ENCODE data around the gene CCDC9B.

- TF ChIP-seq CTCF (IDR thresholded peaks at IDR 0.05), result no peak
- TF ChIP-seq CREB1 (CRISPR knock-in tag; IDR thresholded peaks at IDR 0.05), result no peak
- no peak for TF ChIP-seq SMAD3 (CRISPR knock-in tag; IDR thresholded peaks at IDR 0.05; ENCODE audit: borderline replicate concordance)
- TF ChIP-seq ZNF416 (CRISPR knock-in tag; IDR thresholded peaks at IDR 0.05), result no peak
- no peak for TF ChIP-seq KAT7 (CRISPR knock-in tag; IDR thresholded peaks at IDR 0.05; ENCODE audit: borderline replicate concordance)
- TF ChIP-seq JUN (CRISPR knock-in tag; IDR thresholded peaks at IDR 0.05), result no peak
- TF ChIP-seq MAX (CRISPR knock-in tag; IDR thresholded peaks at IDR 0.05), result no peak
Observed at GRCh38 chr15:40309344-40309862, 31.3 kb downstream of the CCDC9B start.

Data from WTC11 (cell line).